SIG-M5 (cell line): Measurements from ENCODE around the gene PTGER1.
"Not testable (repeated sequence)": the region's sequence is repeated elsewhere in the genome, so short reads cannot be mapped to it uniquely, and the experiment has no call there.

Experiments
- DNase-seq: peaks from one replicate; lab custom pipeline; 2025; lab: John Stamatoyannopoulos, UW

PTGER1 gene

DNA sequence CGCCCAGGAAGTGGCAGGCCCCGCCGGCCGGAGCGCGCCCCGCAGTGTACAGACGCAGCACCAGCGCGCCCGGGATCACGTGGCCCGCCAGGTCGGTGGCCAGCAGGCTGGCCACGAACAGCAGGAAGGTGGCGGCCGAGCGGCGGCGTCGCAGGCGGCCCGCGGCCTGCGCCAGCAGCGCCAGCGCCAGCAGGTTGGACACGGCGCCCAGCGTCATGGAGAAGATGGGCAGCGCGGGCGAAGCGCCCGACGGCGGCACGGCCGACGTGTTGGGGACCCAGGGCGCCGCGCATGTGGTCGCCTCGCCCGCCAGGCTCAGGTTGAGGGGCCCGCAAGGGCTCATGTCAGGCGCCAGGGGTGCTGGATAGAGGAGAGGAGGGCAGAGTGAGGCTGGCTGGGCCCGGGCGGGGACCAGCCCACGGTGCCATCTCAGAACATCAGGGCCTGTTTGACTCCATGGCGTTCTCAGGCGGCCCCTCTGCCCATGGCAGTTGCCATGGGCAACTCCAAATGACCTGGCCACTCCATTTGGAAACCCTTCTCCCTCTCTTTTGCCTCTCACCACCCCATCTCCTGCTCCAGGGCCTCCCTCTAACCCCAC, 1.1 kb downstream of the PTGER1 start:
- no peak for DNase-seq

DNA sequence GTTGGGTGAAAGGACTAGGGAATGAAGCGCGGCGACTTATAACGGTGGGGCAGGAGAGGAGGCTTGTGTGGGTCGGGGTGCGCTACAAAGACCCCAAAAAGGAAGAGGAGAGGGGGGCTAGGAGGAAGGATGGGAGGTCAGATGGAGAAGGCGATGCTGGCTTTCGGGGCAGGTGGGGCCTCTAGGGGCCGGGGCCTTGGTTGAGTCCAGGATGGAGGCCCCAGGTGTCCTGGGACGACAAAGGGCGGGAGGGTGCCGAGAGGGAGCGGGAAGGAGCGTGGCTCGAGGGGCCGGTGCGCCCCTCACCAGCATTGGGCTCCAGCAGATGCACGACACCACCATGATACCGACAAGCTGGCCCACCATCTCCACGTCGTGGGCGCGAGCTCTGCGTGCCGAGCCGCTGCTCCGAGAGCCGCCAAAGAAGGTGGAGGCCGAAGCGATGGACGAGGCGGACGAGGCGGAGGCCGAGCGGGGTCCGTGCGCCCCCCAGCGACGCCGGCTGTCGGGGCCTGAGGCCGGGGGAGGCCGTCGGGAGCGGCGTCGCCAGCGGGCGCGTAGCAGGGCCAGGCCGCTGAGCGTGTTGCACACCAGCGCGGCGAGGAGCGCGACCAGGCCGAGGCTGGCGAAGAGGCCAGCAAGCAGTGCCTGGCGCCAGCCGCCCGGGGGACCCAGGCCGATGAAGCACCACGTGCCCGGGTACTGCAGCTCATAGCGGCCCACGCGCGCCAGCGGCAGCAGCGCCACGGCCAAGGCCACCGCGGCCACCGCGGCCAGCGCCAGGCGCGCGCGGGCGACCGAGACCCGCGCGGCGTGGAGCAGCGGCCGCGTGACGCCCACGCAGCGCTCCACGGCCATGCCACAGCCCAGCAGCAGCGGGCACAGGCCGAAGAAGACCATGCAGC, 1.8 kb downstream of the PTGER1 start:
- DNase-seq: no peak

GRCh38 chr19:14472202-14472938, 2.8 kb downstream of the PTGER1 start:
- no peak for DNase-seq

DNA sequence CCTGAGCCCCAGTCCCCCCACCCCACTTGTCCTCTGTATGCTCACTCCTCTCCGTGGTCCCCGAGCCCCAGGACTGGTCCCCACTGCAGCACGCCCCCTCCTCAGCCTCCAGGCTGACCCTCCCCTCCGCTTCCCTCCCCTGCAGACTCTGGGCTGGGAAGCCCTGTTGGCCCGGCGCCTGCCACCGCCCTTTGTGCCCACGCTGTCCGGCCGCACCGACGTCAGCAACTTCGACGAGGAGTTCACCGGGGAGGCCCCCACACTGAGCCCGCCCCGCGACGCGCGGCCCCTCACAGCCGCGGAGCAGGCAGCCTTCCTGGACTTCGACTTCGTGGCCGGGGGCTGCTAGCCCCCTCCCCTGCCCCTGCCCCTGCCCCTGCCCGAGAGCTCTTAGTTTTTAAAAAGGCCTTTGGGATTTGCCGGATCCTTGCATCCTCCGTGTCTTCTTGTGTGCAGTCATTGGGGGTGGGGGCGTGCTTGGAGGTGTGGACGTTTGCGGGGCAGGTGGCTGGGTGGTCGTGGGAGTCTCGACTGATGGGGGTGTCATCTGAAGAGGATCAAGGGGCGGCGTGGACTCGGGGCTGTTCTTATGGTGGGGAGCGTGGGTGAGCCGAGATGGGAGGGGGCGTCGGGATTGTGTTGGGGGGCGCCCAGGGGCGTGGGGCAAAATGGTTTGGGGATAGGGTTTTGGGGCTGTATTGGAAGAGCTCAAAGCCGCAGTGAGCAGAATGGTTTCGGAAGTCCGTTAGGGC, 3.5 kb downstream of the PTGER1 start:
- DNase-seq: no peak

DNA sequence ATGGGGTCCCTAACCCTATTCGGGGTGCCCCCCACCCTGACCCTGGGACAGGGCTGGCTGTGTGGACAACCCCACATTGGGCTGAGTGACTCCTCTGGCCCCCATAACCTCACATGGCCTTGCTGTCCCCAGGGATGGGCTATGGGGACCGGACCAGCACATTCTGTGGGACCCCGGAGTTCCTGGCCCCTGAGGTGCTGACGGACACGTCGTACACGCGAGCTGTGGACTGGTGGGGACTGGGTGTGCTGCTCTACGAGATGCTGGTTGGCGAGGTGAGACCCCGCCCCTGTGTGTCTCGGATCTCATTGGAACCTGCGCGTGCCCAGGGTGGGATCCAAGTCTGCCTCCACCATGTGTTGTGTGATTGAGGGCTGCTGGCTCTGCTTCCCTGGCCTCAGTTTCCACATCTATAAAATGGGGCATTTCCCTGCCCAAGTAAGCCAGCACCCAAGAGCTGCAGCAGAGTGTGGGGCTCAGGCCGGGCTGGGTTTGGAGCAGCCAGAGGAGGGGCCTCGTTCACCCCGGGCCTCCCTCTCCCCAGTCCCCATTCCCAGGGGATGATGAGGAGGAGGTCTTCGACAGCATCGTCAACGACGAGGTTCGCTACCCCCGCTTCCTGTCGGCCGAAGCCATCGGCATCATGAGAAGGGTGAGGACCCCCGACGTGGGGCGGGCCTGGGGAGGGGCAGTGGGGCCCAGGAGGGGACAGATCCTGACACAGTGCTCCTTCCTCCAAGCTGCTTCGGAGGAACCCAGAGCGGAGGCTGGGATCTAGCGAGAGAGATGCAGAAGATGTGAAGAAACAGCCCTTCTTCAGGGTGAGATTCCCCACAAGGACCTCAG, 4.9 kb downstream of the PTGER1 start:
- no peak for DNase-seq

DNA sequence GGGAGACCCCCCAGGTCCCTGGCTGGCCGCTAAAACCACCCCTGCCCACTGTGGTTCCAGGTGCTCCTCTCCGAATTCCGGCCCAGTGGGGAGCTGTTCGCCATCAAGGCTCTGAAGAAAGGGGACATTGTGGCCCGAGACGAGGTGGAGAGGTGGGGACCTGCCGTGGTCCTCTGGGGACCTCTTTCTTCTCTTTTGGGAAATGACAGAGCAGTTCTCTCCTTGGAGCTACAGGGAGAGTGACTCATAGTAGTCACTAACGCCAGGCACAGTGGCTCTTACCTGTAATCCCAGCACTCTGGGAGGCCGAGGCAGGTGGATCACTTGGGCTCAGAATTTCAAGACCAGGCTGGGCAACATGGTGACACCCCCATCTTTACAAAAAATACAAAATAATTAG, 7.3 kb downstream of the PTGER1 start:
- no peak for DNase-seq

- DNase-seq: no peak
Observed at GRCh38 chr19:14467391-14467790, 7.8 kb downstream of the PTGER1 start.

DNA sequence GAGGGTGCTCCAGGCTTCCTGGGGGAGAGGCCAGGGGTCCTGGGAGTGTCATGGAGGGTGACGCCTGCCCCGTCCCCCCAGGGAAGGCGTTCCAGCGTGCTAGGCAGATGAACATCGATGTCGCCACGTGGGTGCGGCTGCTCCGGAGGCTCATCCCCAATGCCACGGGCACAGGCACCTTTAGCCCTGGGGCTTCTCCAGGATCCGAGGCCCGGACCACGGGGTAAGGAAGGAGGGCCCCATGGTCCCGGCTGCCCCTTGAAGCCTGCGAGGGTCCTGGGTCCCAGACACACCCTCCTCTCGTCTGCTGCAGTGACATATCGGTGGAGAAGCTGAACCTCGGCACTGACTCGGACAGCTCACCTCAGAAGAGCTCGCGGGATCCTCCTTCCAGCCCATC, 11.4 kb downstream of the PTGER1 start:
- no peak for DNase-seq

GRCh38 chr19:14462401-14462800, 12.8 kb downstream of the PTGER1 start:
- DNase-seq: not testable (repeated sequence)

DNA sequence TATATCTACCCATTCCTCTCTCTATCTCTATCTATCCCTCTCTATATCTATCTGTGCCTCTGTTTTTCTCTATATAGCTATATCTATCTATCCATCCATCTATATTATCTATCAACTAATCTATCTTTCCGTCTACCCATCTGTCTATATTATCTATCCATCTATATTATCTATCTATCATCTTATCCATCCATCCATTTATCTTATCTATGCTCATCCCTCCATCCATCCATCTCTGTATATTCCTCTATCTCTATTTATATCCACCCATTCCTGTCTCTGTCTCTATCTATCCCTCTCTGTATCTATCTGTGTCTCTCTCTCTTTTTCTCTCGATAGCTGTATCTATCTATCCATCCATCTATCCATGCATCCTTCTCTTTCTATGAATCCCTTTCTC, 14.2 kb downstream of the PTGER1 start:
- DNase-seq: no peak

DNA sequence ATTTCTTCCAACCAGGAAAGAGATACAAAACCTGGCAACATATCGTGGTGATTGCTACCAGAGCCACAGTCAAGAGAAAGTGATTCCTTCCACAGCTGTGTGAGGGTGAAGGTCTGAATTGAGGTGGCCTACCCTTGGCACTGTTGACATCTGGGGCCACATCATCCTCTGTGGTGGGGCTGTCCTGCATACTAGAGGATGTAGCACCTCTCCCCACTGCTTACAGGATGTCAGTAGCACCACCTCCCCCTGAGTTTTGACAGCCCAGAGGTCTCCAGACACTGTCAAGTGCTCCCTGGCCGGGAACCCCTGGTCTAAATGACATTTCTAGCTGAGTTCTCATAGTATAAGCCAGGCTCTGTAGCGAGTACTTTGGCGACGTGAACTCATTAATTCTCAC, 15.5 kb downstream of the PTGER1 start:
- no peak for DNase-seq

GRCh38 chr19:14452303-14452702, 22.9 kb downstream of the PTGER1 start:
- DNase-seq: not testable (repeated sequence)

DNA sequence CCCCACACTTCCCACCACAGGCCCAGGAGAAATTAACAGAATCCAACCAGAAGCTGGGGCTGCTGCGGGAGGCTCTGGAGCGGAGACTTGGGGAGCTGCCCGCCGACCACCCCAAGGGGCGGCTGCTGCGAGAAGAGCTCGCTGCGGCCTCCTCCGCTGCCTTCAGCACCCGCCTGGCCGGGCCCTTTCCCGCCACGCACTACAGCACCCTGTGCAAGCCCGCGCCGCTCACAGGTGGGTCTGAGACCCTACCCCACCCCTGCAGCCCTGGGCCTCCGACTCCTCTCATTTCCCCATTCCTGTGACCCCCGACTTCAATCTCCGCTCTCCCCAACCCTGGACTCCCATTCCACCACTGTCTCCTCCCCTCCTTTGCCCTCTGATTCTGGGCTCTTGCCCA, 24.3 kb downstream of the PTGER1 start:
- DNase-seq: no peak

- no peak for DNase-seq
Observed at GRCh38 chr19:14450168-14450874, 24.8 kb downstream of the PTGER1 start.

GRCh38 chr19:14449321-14449720, 25.8 kb downstream of the PTGER1 start:
- no peak for DNase-seq

- no peak for DNase-seq
Observed at GRCh38 chr19:14446336-14447036, 28.7 kb downstream of the PTGER1 start.

GRCh38 chr19:14443632-14444216, 31.4 kb downstream of the PTGER1 start:
- DNase-seq: no peak

- DNase-seq: no peak
Observed at GRCh38 chr19:14442891-14443631, 32.1 kb downstream of the PTGER1 start.
